HepG2 (cell line): ENCODE measurements around the gene NTSR2. TPM values are rescaled to one million over a fixed set of nuclear protein-coding genes. Genes with fewer than 3 reads are reported as not detected.

Experiments
- ATAC-seq: fragments of 200-7000 bp; cut with Tn5 transposase; 3 replicates; pipeline ENCODE4 v1.9.1; 2020; ENCODE audit warnings: mild to moderate bottlenecking, moderate library complexity
- BruUV-seq: library from RNA; stranded (reverse); fragments of 400-500 nt; replicated peaks from 2 replicates; lab custom pipeline; 2021; lab: Mats Ljungman, UMichigan
- CTCF ChIA-PET: fragments of 300-600 bp; formaldehyde crosslinking; extraction: SDS; loops from one replicate; lab custom pipeline; 2021; ENCODE audit warnings: low total read pairs, inconsistent platforms, low intra/inter-chr PET ratio; lab: Yijun Ruan, JAX
- POLR2A ChIA-PET: fragments of 350-600 bp; sonication (Branson Sonifier 250); formaldehyde crosslinking; loops from one replicate; lab custom pipeline; 2020; ENCODE audit warnings: antibody characterized with exemption, inconsistent platforms; lab: Yijun Ruan, JAX
- DNase-seq: peaks from one replicate; pipeline ENCODE4 v3.0.0-alpha.2; 2015; ENCODE audit warnings: low spot score
- FAIRE-seq: peaks from 3 replicates; lab custom pipeline; 2011; peaks lifted over from hg19 to GRCh38; lab: Jason Lieb, UNC
- H2AFZ ChIP-seq: one replicate; pipeline ENCODE4 v1.6.1; 2011; ENCODE audit warnings: low read length, inconsistent platforms
- H3K27ac ChIP-seq: fragments of 300-600 bp; 3 replicates; pipeline ENCODE4 v1.8.0; 2011; ENCODE audit warnings: mixed run types, mild to moderate bottlenecking, mixed read lengths, low read length, inconsistent platforms; ENCODE audit not compliant: insufficient read depth; ENCODE audit errors: extremely low read length
- H3K27me3 ChIP-seq, 2 experiments: fragments of 200-600 bp in 1 of 2; 2 replicates in 1 of 2; 3 replicates in 1 of 2; pipeline versions ENCODE4 v1.6.0 to v1.8.0; 2011; ENCODE audit warnings: low read length in 2 of 2, mild to moderate bottlenecking in 2 of 2, moderate library complexity in 2 of 2, inconsistent platforms in 1 of 2; ENCODE audit not compliant: insufficient read depth in 2 of 2, control insufficient read depth in 1 of 2
- H3K36me3 ChIP-seq, 2 experiments: fragments of 200-600 bp in 1 of 2; replicated peaks in 1 of 2; 2 replicates in 1 of 2; 3 replicates in 1 of 2; pipeline versions ENCODE4 v1.5.1 to v1.8.0; 2011; ENCODE audit warnings: low read length in 2 of 2, inconsistent platforms in 1 of 2; ENCODE audit not compliant: insufficient read depth in 2 of 2, control insufficient read depth in 1 of 2
- H3K4me1 ChIP-seq: 2 replicates; pipeline ENCODE4 v1.5.1; 2012; ENCODE audit warnings: low read length, inconsistent platforms; ENCODE audit not compliant: insufficient read depth
- H3K4me2 ChIP-seq: 2 replicates; pipeline ENCODE4 v1.6.0; 2011; ENCODE audit warnings: low read depth, low read length, inconsistent platforms
- H3K4me3 ChIP-seq, 3 experiments: fragments of 200-600 bp in 1 of 3; sonication (generic), shearing (Covaris generic) in 1 of 3; replicated peaks in 1 of 3; 2 replicates each; pipeline ENCODE4 v1.5.1; 2011 to 2016; ENCODE audit warnings: low read length in 3 of 3, inconsistent platforms in 2 of 3, low read depth in 2 of 3, mild to moderate bottlenecking in 2 of 3, control low read depth in 1 of 3, mixed read lengths in 1 of 3; ENCODE audit not compliant: insufficient read depth in 1 of 3
- H3K79me2 ChIP-seq: one replicate; pipeline ENCODE4 v1.6.1; 2011; ENCODE audit warnings: low read length, inconsistent platforms; ENCODE audit not compliant: insufficient read depth
- H3K9ac ChIP-seq: 2 replicates; pipeline ENCODE4 v1.6.0; 2011; ENCODE audit warnings: mild to moderate bottlenecking, low read depth, low read length, inconsistent platforms; ENCODE audit not compliant: insufficient read depth
- H3K9me3 ChIP-seq: 2 replicates; pipeline ENCODE4 v1.5.1; 2012; ENCODE audit warnings: mild to moderate bottlenecking, low read length
- H4K20me1 ChIP-seq: 2 replicates; pipeline ENCODE4 v1.6.0; 2011; ENCODE audit warnings: inconsistent platforms, mild to moderate bottlenecking, low read length, moderate library complexity; ENCODE audit not compliant: insufficient read depth
- AGO2 ChIP-seq: fragments of 200-400 bp; formaldehyde crosslinking; optimal IDR thresholded peaks from 2 replicates; pipeline ENCODE3; 2017; ENCODE audit warnings: mild to moderate bottlenecking, low read depth, low read length, moderate library complexity
- ARNTL ChIP-seq: sonication (generic); formaldehyde crosslinking; IDR thresholded peaks from 2 replicates; pipeline ENCODE4 v1.4.0; 2020; ENCODE audit warnings: mild to moderate bottlenecking, missing genetic modification reagents
- HINFP ChIP-seq: sonication (generic); formaldehyde crosslinking; IDR thresholded peaks from 2 replicates; pipeline ENCODE4 v1.4.0; 2020; ENCODE audit warnings: low read depth, mild to moderate bottlenecking, missing genetic modification reagents
- IRF9 ChIP-seq: sonication (generic); formaldehyde crosslinking; IDR thresholded peaks from 2 replicates; pipeline ENCODE4 v1.8.0; 2022; ENCODE audit warnings: missing genetic modification reagents, mild to moderate bottlenecking, borderline replicate concordance
- LCORL ChIP-seq, 2 experiments: fragments of 450-650 bp in 1 of 2; sonication (generic) in 1 of 2; formaldehyde crosslinking in 1 of 2; IDR thresholded peaks; 2 replicates each; pipeline versions ENCODE4 v1.5.0 to v1.6.1; 2017 to 2020; ENCODE audit warnings: antibody characterized with exemption in 1 of 2, missing genetic modification reagents in 1 of 2
- MED1 ChIP-seq: sonication (generic); formaldehyde crosslinking; IDR thresholded peaks from 2 replicates; pipeline ENCODE4 v1.4.0; 2020; ENCODE audit warnings: missing genetic modification reagents
- PAWR ChIP-seq: sonication (generic); formaldehyde crosslinking; IDR thresholded peaks from 2 replicates; pipeline ENCODE4 v1.4.0; 2020; ENCODE audit warnings: missing genetic modification reagents, mild to moderate bottlenecking, borderline replicate concordance
- PHF20 ChIP-seq: sonication (generic); formaldehyde crosslinking; IDR thresholded peaks from 2 replicates; pipeline ENCODE4 v1.5.0; 2020; ENCODE audit warnings: mild to moderate bottlenecking, missing genetic modification reagents
- POGZ ChIP-seq: sonication (generic); formaldehyde crosslinking; IDR thresholded peaks from 2 replicates; pipeline ENCODE4 v1.4.0; 2020; ENCODE audit warnings: mild to moderate bottlenecking, missing genetic modification reagents
- POLR2A ChIP-seq, 2 experiments: IDR thresholded peaks; 2 replicates each; pipeline ENCODE4 v1.6.1; 2011; ENCODE audit warnings: low read depth in 2 of 2, low read length in 2 of 2, mild to moderate bottlenecking in 1 of 2, moderate library complexity in 1 of 2; ENCODE audit not compliant: insufficient read depth in 1 of 2
- RBM22 ChIP-seq: fragments of 200-400 bp; formaldehyde crosslinking; optimal IDR thresholded peaks from 2 replicates; pipeline ENCODE3; 2017; ENCODE audit warnings: mild to moderate bottlenecking, low read length, moderate library complexity
- REL ChIP-seq: sonication (generic); formaldehyde crosslinking; conservative IDR thresholded peaks from 2 replicates; pipeline ENCODE4 v1.8.0; 2022; ENCODE audit warnings: mild to moderate bottlenecking, missing genetic modification reagents, moderate library complexity
- SIX4 ChIP-seq: sonication (generic); formaldehyde crosslinking; IDR thresholded peaks from 2 replicates; pipeline ENCODE4 v1.4.0; 2020; ENCODE audit warnings: missing genetic modification reagents
- SMAD1 ChIP-seq: sonication (generic); formaldehyde crosslinking; IDR thresholded peaks from 2 replicates; pipeline ENCODE4 v1.4.0; 2020; ENCODE audit warnings: missing genetic modification reagents, low read depth, mild to moderate bottlenecking, borderline replicate concordance
- ZNF205 ChIP-seq: IDR thresholded peaks from 2 replicates; pipeline ENCODE4 v1.6.1; 2018; ENCODE audit warnings: missing biosample characterization, missing genetic modification reagents
- ZNF274 ChIP-seq: sonication (generic); formaldehyde crosslinking; IDR thresholded peaks from 2 replicates; pipeline ENCODE4 v1.5.1; 2020; ENCODE audit warnings: mild to moderate bottlenecking, missing genetic modification reagents
- ZNF781 ChIP-seq: sonication (generic); formaldehyde crosslinking; IDR thresholded peaks from 2 replicates; pipeline ENCODE4 v1.5.1; 2020; ENCODE audit warnings: borderline replicate concordance, mild to moderate bottlenecking, missing genetic modification reagents; ENCODE audit errors: not compliant biosample characterization
- ZNF790 ChIP-seq: sonication (generic); formaldehyde crosslinking; IDR thresholded peaks from 2 replicates; pipeline ENCODE4 v1.8.0; 2022; ENCODE audit warnings: missing genetic modification reagents, mild to moderate bottlenecking, borderline replicate concordance
- WGBS: methylation state at CpG from one replicate; pipeline ENCODE4 v1.1.6; 2017; ENCODE audit warnings: low lambda C conversion rate; 5-methylcytosine and 5-hydroxymethylcytosine counted together
- in situ Hi-C: cut with HindIII; loops from 2 replicates; pipeline ENCODE4 v1.10.0; 2017; ENCODE audit warnings: low pct_unique_long_range_greater_than_20kb; ENCODE audit not compliant: extremely low pct_ligation_motif_present
- intact Hi-C: fragments of 100-400 bp; cut with micrococcal nuclease; formaldehyde crosslinking; loops from one replicate; pipeline ENCODE4 v1.10.0; 2022; ENCODE audit not compliant: unreplicated experiment
- polyA plus RNA-seq, 8 experiments: library from polyadenylated mRNA; depleted of rRNA in 3 of 8; stranded (reverse) in 7 of 8; unstranded in 1 of 8; fragments of >200 nt; fragmentation: Illumina TruSeq in 4 of 8; extraction: Trizol in 4 of 8; gene quantifications; 2 replicates each; pipeline versions ENCODE4 v1.2.1 to v1.2.3, GENCODE V29; 2011 to 2016; ENCODE audit warnings: low read depth in 4 of 8, missing spikeins in 1 of 8, mixed read lengths in 1 of 8; ENCODE audit not compliant: insufficient read depth in 1 of 8
- total RNA-seq, 5 experiments: library from RNA; depleted of rRNA; stranded (reverse); fragments of >200 nt; fragmentation: Illumina TruSeq; extraction: Trizol; gene quantifications; 2 replicates each; pipeline ENCODE4 v1.2.3, GENCODE V29; 2016; ENCODE audit warnings: low read depth in 1 of 5

NTSR2 gene
- total and polyA plus RNA-seq, 2 of the 13 experiments (the other 11 are each of a cell fraction or from before 2014, with no cell fraction given): not detected

- CTCF ChIA-PET: no interaction called here
- no peaks in the 10 kb centered on the region for H3K4me1 ChIP-seq
- H4K20me1 ChIP-seq: no peaks in the 10 kb centered on the region; the same call in 1 of the 2 replicates
- ATAC-seq: no peak
- intact Hi-C loops (no loop called here), in situ Hi-C loops (no loop called here)
- DNase-seq: no peak
- POLR2A ChIA-PET: no interaction called here
- H3K9ac ChIP-seq: no peak overlapping the region
- no peaks in the 10 kb centered on the region for H3K27me3 ChIP-seq
- no peak overlapping the region for H2AFZ ChIP-seq
- H3K9me3 ChIP-seq: no peaks in the 10 kb centered on the region
- FAIRE-seq: no peak
- no peaks in the 10 kb centered on the region for H3K79me2 ChIP-seq
- TF ChIP-seq POLR2A (IDR thresholded peaks at IDR 0.05; ENCODE audit: insufficient read depth in 1 of 2, low read depth in 2 of 2, low read length in 2 of 2) (0 out of 4 replicates have a peak, but pooled peaks of 1 of the 2 experiments have one; percentile 9), RBM22 (peak; percentile 42), HINFP (CRISPR knock-in tag) (no peak)
- H3K4me3 ChIP-seq: no peak overlapping the region
- BruUV-seq: no TSS peak
- peaks cover 59 to 99% of the 10 kb centered on the region in 2 experiments for H3K36me3 ChIP-seq
- 79% methylated on average over 2 of the region's 2 CpGs for WGBS
- H3K4me2 ChIP-seq: no peak overlapping the region
- H3K27ac ChIP-seq: no peak overlapping the region
Measured at GRCh38 chr2:11621410-11621809, 48.6 kb downstream of the NTSR2 start.

- no peaks in the 10 kb centered on the region; the same call in 1 of the 2 replicates for H4K20me1 ChIP-seq
- no peak overlapping the region for H3K27ac ChIP-seq
- H3K4me3 ChIP-seq: no peak overlapping the region
- ChIA-PET CTCF (no interaction called here), POLR2A (no interaction called here)
- H3K27me3 ChIP-seq: no peaks in the 10 kb centered on the region
- intact Hi-C loops (no loop called here), in situ Hi-C loops (no loop called here)
- DNase-seq (no peak), FAIRE-seq (no peak), ATAC-seq (peak; percentile 17; the same call in 2 of the 3 replicates)
- 96% methylated on average over 9 of the region's 20 CpGs for WGBS
- H3K9me3 ChIP-seq: no peaks in the 10 kb centered on the region
- H3K9ac ChIP-seq: no peak overlapping the region
- H3K36me3 ChIP-seq: peaks cover 65 to 99% of the 10 kb centered on the region in 2 experiments
- H3K4me2 ChIP-seq: no peak overlapping the region
- no peaks in the 10 kb centered on the region for H3K79me2 ChIP-seq
- H3K4me1 ChIP-seq: no peaks in the 10 kb centered on the region
- BruUV-seq: no TSS peak
- H2AFZ ChIP-seq: no peak overlapping the region
- TF ChIP-seq POLR2A (IDR thresholded peaks at IDR 0.05; ENCODE audit: insufficient read depth in 1 of 2, low read depth in 2 of 2, low read length in 2 of 2) (peak in 1 of 2 experiments; percentile 34; a peak in 1 of 4 replicates), SMAD1 (CRISPR knock-in tag) (no peak), ZNF790 (no peak), ZNF274 (no peak), AGO2 (peak; percentile 94), PAWR (CRISPR knock-in tag) (no peak), ZNF781 (CRISPR knock-in tag) (no peak), PHF20 (CRISPR knock-in tag) (no peak), ARNTL (no peak), REL (CRISPR knock-in tag) (no peak), SIX4 (CRISPR knock-in tag) (no peak), MED1 (CRISPR knock-in tag) (no peak), LCORL (IDR thresholded peaks at IDR 0.05) (no peak), LCORL (CRISPR knock-in tag; IDR thresholded peaks at IDR 0.05) (no peak), ZNF205 (CRISPR knock-in tag) (no peak), POGZ (CRISPR knock-in tag) (no peak), IRF9 (CRISPR knock-in tag) (no peak)
Measured at GRCh38 chr2:11618708-11619062, 51.3 kb downstream of the NTSR2 start.
